OCI-LY3 (cell line): ENCODE measurements around the gene PATJ.

ENCODE experiments used
- EZH2phosphoT487 ChIP-seq: fragments of 200-600 bp; shearing (Covaris generic); IDR thresholded peaks from 2 replicates; pipeline ENCODE4 v1.6.1; 2018; ENCODE audit warnings: antibody characterized with exemption, mixed run types, low read depth
- TF ChIP-seq, protein P1 (sequence below): fragments of 200-600, 300-600 bp; sonication (generic); IDR thresholded peaks from 2 replicates; pipeline ENCODE4 v1.5.1; 2014; ENCODE audit warnings: antibody characterized with exemption, low read length, low read depth

DNA sequence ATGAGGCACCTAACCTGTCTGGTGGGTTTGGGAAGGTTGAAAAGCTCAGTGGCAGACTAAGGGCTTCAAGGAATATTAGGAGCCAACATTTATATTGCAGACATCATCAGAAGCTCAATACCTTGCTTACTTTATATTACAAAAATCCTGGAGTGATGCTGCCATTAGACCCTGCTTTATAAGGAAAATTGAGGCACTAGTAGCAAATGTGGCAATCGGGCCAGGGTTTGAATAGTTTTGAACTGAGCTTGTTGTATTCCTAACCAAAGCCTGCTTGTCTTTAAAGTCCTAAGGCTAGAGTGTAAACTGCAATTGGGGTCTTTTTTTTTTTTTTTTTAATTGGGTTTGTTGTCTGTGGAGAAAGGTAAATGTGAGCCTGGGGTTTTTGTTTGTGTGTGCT is 466.7 kb downstream of the PATJ start:
- TF ChIP-seq, protein P1, sequence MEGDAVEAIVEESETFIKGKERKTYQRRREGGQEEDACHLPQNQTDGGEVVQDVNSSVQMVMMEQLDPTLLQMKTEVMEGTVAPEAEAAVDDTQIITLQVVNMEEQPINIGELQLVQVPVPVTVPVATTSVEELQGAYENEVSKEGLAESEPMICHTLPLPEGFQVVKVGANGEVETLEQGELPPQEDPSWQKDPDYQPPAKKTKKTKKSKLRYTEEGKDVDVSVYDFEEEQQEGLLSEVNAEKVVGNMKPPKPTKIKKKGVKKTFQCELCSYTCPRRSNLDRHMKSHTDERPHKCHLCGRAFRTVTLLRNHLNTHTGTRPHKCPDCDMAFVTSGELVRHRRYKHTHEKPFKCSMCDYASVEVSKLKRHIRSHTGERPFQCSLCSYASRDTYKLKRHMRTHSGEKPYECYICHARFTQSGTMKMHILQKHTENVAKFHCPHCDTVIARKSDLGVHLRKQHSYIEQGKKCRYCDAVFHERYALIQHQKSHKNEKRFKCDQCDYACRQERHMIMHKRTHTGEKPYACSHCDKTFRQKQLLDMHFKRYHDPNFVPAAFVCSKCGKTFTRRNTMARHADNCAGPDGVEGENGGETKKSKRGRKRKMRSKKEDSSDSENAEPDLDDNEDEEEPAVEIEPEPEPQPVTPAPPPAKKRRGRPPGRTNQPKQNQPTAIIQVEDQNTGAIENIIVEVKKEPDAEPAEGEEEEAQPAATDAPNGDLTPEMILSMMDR = no peak
- no peak for TF ChIP-seq EZH2phosphoT487
